ENCODE results near the gene HIVEP3.

The HIVEP3 gene

GRCh38 chr1:41850029-41850428 is 68.7 kb downstream of the HIVEP3 start:
- Mint-ChIP-seq H3K9me3 (peaks cover 3% of the 10 kb centered on the region), H3K36me3 (ENCODE audit: low read depth) (no peaks in the 10 kb centered on the region), H3K4me3 (no peak overlapping the region), H3K4me1 (ENCODE audit: low read depth) (peaks cover 16% of the 10 kb centered on the region), H3K27me3 (ENCODE audit: low read depth) (no peaks in the 10 kb centered on the region), H3K27ac (no peak overlapping the region)
- DNase-seq (ENCODE audit: low spot score) = peak; percentile 25

- H3K36me3 Mint-ChIP-seq (ENCODE audit: low read depth) = no peaks in the 10 kb centered on the region
- H3K4me3 Mint-ChIP-seq = no peak overlapping the region
- no peak overlapping the region for H3K27ac Mint-ChIP-seq
- no peaks in the 10 kb centered on the region for H3K27me3 Mint-ChIP-seq (ENCODE audit: low read depth)
- H3K4me1 Mint-ChIP-seq (ENCODE audit: low read depth) = peaks cover 16% of the 10 kb centered on the region
- H3K9me3 Mint-ChIP-seq = peaks cover 3% of the 10 kb centered on the region
- DNase-seq (ENCODE audit: low spot score) = no peak
Observed at GRCh38 chr1:41849211-41849759, 69.4 kb downstream of the HIVEP3 start.

GRCh38 chr1:41848216-41848952 is 70.3 kb downstream of the HIVEP3 start:
- Mint-ChIP-seq H3K4me3 (no peak overlapping the region), H3K36me3 (ENCODE audit: low read depth) (no peaks in the 10 kb centered on the region), H3K4me1 (ENCODE audit: low read depth) (peaks cover 16% of the 10 kb centered on the region), H3K27me3 (ENCODE audit: low read depth) (no peaks in the 10 kb centered on the region), H3K9me3 (peaks cover 3% of the 10 kb centered on the region), H3K27ac (no peak overlapping the region)
- DNase-seq (ENCODE audit: low spot score) = no peak

GRCh38 chr1:41847733-41848132 is 71.0 kb downstream of the HIVEP3 start:
- Mint-ChIP-seq H3K4me1 (ENCODE audit: low read depth) (peaks cover 16% of the 10 kb centered on the region), H3K36me3 (ENCODE audit: low read depth) (no peaks in the 10 kb centered on the region), H3K4me3 (no peak overlapping the region), H3K9me3 (no peaks in the 10 kb centered on the region), H3K27ac (no peak overlapping the region), H3K27me3 (ENCODE audit: low read depth) (no peaks in the 10 kb centered on the region)
- DNase-seq (ENCODE audit: low spot score) = no peak

- H3K4me1 Mint-ChIP-seq (ENCODE audit: low read depth) = peaks cover 16% of the 10 kb centered on the region
- H3K27ac Mint-ChIP-seq = no peak overlapping the region
- no peaks in the 10 kb centered on the region for H3K36me3 Mint-ChIP-seq (ENCODE audit: low read depth)
- no peak for DNase-seq (ENCODE audit: low spot score)
- H3K9me3 Mint-ChIP-seq = no peaks in the 10 kb centered on the region
- H3K27me3 Mint-ChIP-seq (ENCODE audit: low read depth) = no peaks in the 10 kb centered on the region
- H3K4me3 Mint-ChIP-seq = no peak overlapping the region
Observed at GRCh38 chr1:41846625-41847405, 71.9 kb downstream of the HIVEP3 start.

GRCh38 chr1:41844781-41845272 is 73.9 kb downstream of the HIVEP3 start:
- Mint-ChIP-seq H3K4me1 (ENCODE audit: low read depth) (peaks cover 7% of the 10 kb centered on the region), H3K4me3 (no peak overlapping the region), H3K27ac (no peak overlapping the region), H3K27me3 (ENCODE audit: low read depth) (no peaks in the 10 kb centered on the region), H3K9me3 (no peaks in the 10 kb centered on the region), H3K36me3 (ENCODE audit: low read depth) (no peaks in the 10 kb centered on the region)
- no peak for DNase-seq (ENCODE audit: low spot score)

GRCh38 chr1:41844255-41844654 is 74.5 kb downstream of the HIVEP3 start:
- DNase-seq (ENCODE audit: low spot score) = no peak
- Mint-ChIP-seq H3K4me3 (no peak overlapping the region), H3K9me3 (no peaks in the 10 kb centered on the region), H3K27me3 (ENCODE audit: low read depth) (no peaks in the 10 kb centered on the region), H3K4me1 (ENCODE audit: low read depth) (peaks cover 6% of the 10 kb centered on the region), H3K36me3 (ENCODE audit: low read depth) (no peaks in the 10 kb centered on the region), H3K27ac (no peak overlapping the region)

- Mint-ChIP-seq H3K27ac (no peak overlapping the region), H3K27me3 (ENCODE audit: low read depth) (no peaks in the 10 kb centered on the region)
- DNase-seq (ENCODE audit: low spot score) = no peak
Observed at GRCh38 chr1:41842993-41843755, 75.5 kb downstream of the HIVEP3 start.

GRCh38 chr1:41842326-41842725 is 76.4 kb downstream of the HIVEP3 start:
- Mint-ChIP-seq H3K27me3 (ENCODE audit: low read depth) (no peaks in the 10 kb centered on the region), H3K4me1 (ENCODE audit: low read depth) (peaks cover 6% of the 10 kb centered on the region), H3K36me3 (ENCODE audit: low read depth) (no peaks in the 10 kb centered on the region), H3K27ac (no peak overlapping the region), H3K9me3 (no peaks in the 10 kb centered on the region), H3K4me3 (no peak overlapping the region)
- DNase-seq (ENCODE audit: low spot score) = no peak

More at GRCh38 chr1:41842993-41843755, 75.5 kb downstream of the HIVEP3 start:
- no peaks in the 10 kb centered on the region for H3K9me3 Mint-ChIP-seq
- no peak overlapping the region for H3K4me3 Mint-ChIP-seq
- no peaks in the 10 kb centered on the region for H3K36me3 Mint-ChIP-seq (ENCODE audit: low read depth)
- peaks cover 6% of the 10 kb centered on the region for H3K4me1 Mint-ChIP-seq (ENCODE audit: low read depth)

GRCh38 chr1:41840592-41841246 is 78.0 kb downstream of the HIVEP3 start:
- no peak overlapping the region for H3K4me3 Mint-ChIP-seq
- H3K4me1 Mint-ChIP-seq (ENCODE audit: low read depth) = no peaks in the 10 kb centered on the region
- DNase-seq (ENCODE audit: low spot score) = no peak
- H3K9me3 Mint-ChIP-seq = no peaks in the 10 kb centered on the region
- no peaks in the 10 kb centered on the region for H3K36me3 Mint-ChIP-seq (ENCODE audit: low read depth)
- no peaks in the 10 kb centered on the region for H3K27me3 Mint-ChIP-seq (ENCODE audit: low read depth)
- no peak overlapping the region for H3K27ac Mint-ChIP-seq

GRCh38 chr1:41838266-41838665 is 80.5 kb downstream of the HIVEP3 start:
- Mint-ChIP-seq H3K36me3 (ENCODE audit: low read depth) (no peaks in the 10 kb centered on the region), H3K27me3 (ENCODE audit: low read depth) (no peaks in the 10 kb centered on the region), H3K9me3 (no peaks in the 10 kb centered on the region), H3K4me1 (ENCODE audit: low read depth) (no peaks in the 10 kb centered on the region), H3K27ac (no peak overlapping the region), H3K4me3 (no peak overlapping the region)
- DNase-seq (ENCODE audit: low spot score) = no peak

- Mint-ChIP-seq H3K4me1 (ENCODE audit: low read depth) (no peaks in the 10 kb centered on the region), H3K9me3 (no peaks in the 10 kb centered on the region)
Observed at GRCh38 chr1:41837691-41838090, 81.0 kb downstream of the HIVEP3 start.

GRCh38 chr1:41835485-41835884 is 83.2 kb downstream of the HIVEP3 start:
- DNase-seq (ENCODE audit: low spot score) = no peak
- Mint-ChIP-seq H3K36me3 (ENCODE audit: low read depth) (no peaks in the 10 kb centered on the region), H3K9me3 (no peaks in the 10 kb centered on the region), H3K4me3 (no peak overlapping the region), H3K27ac (no peak overlapping the region), H3K27me3 (ENCODE audit: low read depth) (peaks cover 7% of the 10 kb centered on the region), H3K4me1 (ENCODE audit: low read depth) (no peaks in the 10 kb centered on the region)

More at GRCh38 chr1:41837691-41838090, 81.0 kb downstream of the HIVEP3 start:
- Mint-ChIP-seq H3K27me3 (ENCODE audit: low read depth) (no peaks in the 10 kb centered on the region), H3K4me3 (no peak overlapping the region), H3K36me3 (ENCODE audit: low read depth) (no peaks in the 10 kb centered on the region), H3K27ac (no peak overlapping the region)
- no peak for DNase-seq (ENCODE audit: low spot score)

All from T-helper 2 cell treated with Interferon-gamma antibody and Interleukin-4, amounts not matched to agents 5 μg/mL and 100 μg/mL, for 36 hours (primary cell).